Testis (tissue), 2 donors: ENCODE data around the gene NFATC3.

Experiments used
- CTCF ChIP-seq, 3 experiments: fragments of 450-650 bp in 2 of 3; fragments of 200-600 bp in 1 of 3; sonication (generic) in 1 of 3; IDR thresholded peaks; one replicate each; pipeline ENCODE4 v1.5.1; 2016 to 2019; ENCODE audit warnings: antibody characterized with exemption in 3 of 3, mild to moderate bottlenecking in 2 of 3, moderate library complexity in 1 of 3
- POLR2A ChIP-seq: fragments of 450-650 bp; IDR thresholded peaks from one replicate; pipeline ENCODE4 v1.6.1; 2017; ENCODE audit warnings: antibody characterized with exemption, mild to moderate bottlenecking, moderate library complexity

DNA sequence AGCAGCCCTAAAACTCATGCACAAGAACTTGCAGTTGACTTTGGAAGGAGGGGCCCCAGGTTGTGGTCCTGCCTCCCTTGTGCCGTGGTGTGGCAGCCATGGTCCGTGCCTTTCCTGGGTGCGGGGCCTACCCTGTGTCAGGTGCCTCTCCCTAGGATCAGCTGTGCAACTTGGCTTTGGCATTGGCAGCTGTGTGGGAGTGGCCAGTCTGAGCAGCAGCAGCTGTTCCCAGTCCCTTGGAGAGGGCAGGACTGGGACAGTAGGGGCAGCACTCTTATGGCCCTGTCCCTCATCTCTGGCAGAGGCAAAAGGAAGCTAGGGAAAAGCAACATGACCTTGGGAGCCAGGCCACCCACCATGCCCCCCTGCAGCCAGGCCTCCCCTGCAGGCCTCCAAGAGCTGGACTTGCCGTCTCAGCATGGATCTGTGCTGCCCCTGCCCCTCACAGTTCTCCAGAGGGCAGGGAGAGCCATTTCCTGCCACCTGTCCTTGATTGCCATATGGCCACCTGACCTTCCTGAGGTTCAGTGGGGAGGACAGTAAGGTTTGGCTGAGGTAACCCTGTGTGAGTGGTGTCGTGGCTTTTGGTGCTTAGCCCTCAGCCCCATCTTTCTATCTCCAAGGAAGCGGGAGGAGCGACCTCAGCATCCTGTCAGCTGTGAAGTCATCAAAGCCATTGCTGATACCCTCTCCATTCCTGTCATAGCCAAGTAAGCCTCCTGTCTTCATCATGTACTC lies 15.5 kb upstream of the NFATC3 start:
- no peak for TF ChIP-seq CTCF (IDR thresholded peaks at IDR 0.05)
- TF ChIP-seq POLR2A, result no peak
